Measurements from ENCODE around the gene FAM174C. TPM values are rescaled to one million over a fixed set of nuclear protein-coding genes. Genes with fewer than 3 reads are reported as not detected.

Gene FAM174C
- total RNA-seq, 1 donor from 2014 or later, result 123 TPM

DNA sequence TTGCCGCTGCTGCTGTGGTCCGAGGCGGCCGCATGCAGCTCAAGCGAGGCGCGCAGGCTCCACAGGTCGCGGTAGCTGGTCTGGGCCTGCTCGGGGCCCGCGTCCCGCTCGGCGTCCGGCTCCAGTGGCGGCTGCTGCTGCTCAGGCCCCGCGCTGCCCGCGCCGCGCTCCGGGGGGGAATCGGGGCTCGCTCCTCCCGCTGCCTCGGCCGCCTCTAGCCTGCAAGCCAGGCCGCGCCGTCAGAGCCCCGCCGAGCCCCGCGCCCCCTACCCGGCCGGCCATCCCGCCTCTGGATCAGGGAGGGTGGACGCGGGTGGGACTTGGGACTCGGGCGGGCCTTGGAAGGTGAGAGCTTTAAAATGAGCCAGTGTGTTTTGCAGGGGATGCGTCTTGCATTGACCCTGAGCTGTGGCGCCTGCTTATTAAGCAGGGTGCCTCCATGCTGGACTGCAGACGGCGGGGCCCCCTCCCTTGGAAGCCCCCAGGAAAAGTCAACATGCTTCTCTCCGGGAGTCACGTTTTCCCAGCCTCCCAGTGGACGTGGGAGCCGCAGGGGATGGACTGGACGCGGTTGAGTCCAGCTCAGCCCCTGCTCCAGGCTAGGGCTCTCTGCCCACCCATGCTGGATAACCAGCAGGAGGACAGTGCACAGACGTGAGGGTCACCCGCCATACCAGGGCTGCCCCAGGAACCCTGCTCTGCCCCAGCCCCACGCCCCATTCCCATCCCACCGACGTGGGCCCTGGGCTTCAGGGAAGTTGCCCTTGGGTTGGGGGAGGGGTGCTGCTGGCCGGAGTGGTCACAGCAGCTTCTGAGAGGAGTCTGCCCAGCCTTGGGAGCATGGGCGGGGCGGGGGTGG lies 45.2 kb upstream of the FAM174C start:
- TF ChIP-seq CTCF (conservative IDR thresholded peaks at IDR 0.05; ENCODE audit: low read depth, low read length), result no peak
- H3K4me3 ChIP-seq (ENCODE audit: low read depth, low read length), result no peak overlapping the region
- no peak for DNase-seq (ENCODE audit: low read depth)

- DNase-seq (ENCODE audit: low read depth), result no peak
- no peak overlapping the region for H3K4me3 ChIP-seq (ENCODE audit: low read depth, low read length)
- no peak for TF ChIP-seq CTCF (conservative IDR thresholded peaks at IDR 0.05; ENCODE audit: low read depth, low read length)
These were observed 44.4 kb upstream of the FAM174C start for GRCh38 chr19:1230783-1231489.

- TF ChIP-seq CTCF (conservative IDR thresholded peaks at IDR 0.05; ENCODE audit: low read depth, low read length), result no peak
- DNase-seq (ENCODE audit: low read depth), result no peak
- H3K4me3 ChIP-seq (ENCODE audit: low read depth, low read length), result no peak overlapping the region
These were observed 43.3 kb upstream of the FAM174C start for GRCh38 chr19:1231729-1232637.

DNA sequence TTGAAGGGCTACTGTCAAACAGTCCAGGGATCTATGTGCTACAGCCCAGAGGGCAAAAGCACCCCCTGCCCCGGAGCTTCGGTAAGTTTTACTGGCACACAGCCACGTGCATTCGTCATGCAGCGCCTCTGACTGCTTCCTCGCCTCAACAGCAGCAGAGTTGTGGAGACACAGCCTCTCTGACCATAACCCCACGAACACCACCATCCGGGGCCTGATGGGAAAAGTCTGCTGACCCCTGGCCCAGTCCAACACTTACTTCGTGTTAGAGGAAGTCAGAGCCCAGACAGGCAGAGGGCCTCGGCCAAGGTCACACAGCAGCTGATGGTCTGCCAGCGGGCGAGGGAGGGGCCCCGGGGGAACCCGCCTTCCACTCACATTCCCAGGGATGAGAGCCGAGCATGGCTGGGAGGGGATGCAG lies 42.7 kb upstream of the FAM174C start:
- no peak for DNase-seq (ENCODE audit: low read depth)
- H3K4me3 ChIP-seq (ENCODE audit: low read depth, low read length), result no peak overlapping the region
- no peak for TF ChIP-seq CTCF (conservative IDR thresholded peaks at IDR 0.05; ENCODE audit: low read depth, low read length)

- DNase-seq (ENCODE audit: low read depth), result no peak
- no peak overlapping the region for H3K4me3 ChIP-seq (ENCODE audit: low read depth, low read length)
- TF ChIP-seq CTCF (conservative IDR thresholded peaks at IDR 0.05; ENCODE audit: low read depth, low read length), result no peak
These were observed 42.1 kb upstream of the FAM174C start for GRCh38 chr19:1233115-1233667.

Data from epithelial cell of proximal tubule (primary cell).